Measurements from ENCODE around the gene MANBA.
"Not testable (repeated sequence)": the region's sequence is repeated elsewhere in the genome, so short reads cannot be mapped to it uniquely, and the experiment has no call there.

Gene MANBA

GRCh38 chr4:102761296-102761701 is 531 bp upstream of the MANBA start:
- peak; percentile 32 for DNase-seq

GRCh38 chr4:102759831-102760644 is 730 bp downstream of the MANBA start:
- peak; percentile 11 for DNase-seq

GRCh38 chr4:102758241-102759160 is 2.3 kb downstream of the MANBA start:
- no peak for DNase-seq

- DNase-seq = no peak
These were observed 3.1 kb downstream of the MANBA start for GRCh38 chr4:102757681-102758080.

- no peak for DNase-seq
These were observed 6.7 kb downstream of the MANBA start for GRCh38 chr4:102754044-102754443.

- DNase-seq = no peak
These were observed 8.8 kb downstream of the MANBA start for GRCh38 chr4:102751941-102752340.

GRCh38 chr4:102743352-102743751 is 17.4 kb downstream of the MANBA start:
- DNase-seq = not testable (repeated sequence)

GRCh38 chr4:102738802-102739201 is 22.0 kb downstream of the MANBA start:
- not testable (repeated sequence) for DNase-seq

- no peak for DNase-seq
These were observed 23.9 kb downstream of the MANBA start for GRCh38 chr4:102736636-102737549.

- no peak for DNase-seq
These were observed 25.2 kb downstream of the MANBA start for GRCh38 chr4:102735582-102735981.

GRCh38 chr4:102734591-102735385 is 26.0 kb downstream of the MANBA start:
- no peak for DNase-seq

GRCh38 chr4:102734116-102734515 is 26.7 kb downstream of the MANBA start:
- DNase-seq = no peak

GRCh38 chr4:102733084-102733483 is 27.7 kb downstream of the MANBA start:
- DNase-seq = no peak

GRCh38 chr4:102732678-102733077 is 28.1 kb downstream of the MANBA start:
- DNase-seq = no peak

GRCh38 chr4:102730968-102731533 is 29.7 kb downstream of the MANBA start:
- no peak for DNase-seq

- DNase-seq = peak; percentile 6
These were observed 31.3 kb downstream of the MANBA start for GRCh38 chr4:102729486-102729885.

GRCh38 chr4:102726919-102727318 is 33.8 kb downstream of the MANBA start:
- not testable (repeated sequence) for DNase-seq

- DNase-seq = no peak
These were observed 34.7 kb downstream of the MANBA start for GRCh38 chr4:102726068-102726467.

GRCh38 chr4:102725229-102725628 is 35.5 kb downstream of the MANBA start:
- no peak for DNase-seq

GRCh38 chr4:102723511-102723910 is 37.3 kb downstream of the MANBA start:
- DNase-seq = no peak

GRCh38 chr4:102722740-102723139 is 38.0 kb downstream of the MANBA start:
- DNase-seq = no peak
